Nephron progenitor cell (in vitro differentiated cells): Measurements from ENCODE around the gene MYO9A.
A peak's percentile ranks its signal among the peaks of the same experiment; 100 is the strongest.

Experiments used
- DNase-seq: peaks from one replicate; pipeline ENCODE4 v3.0.0; 2021
- H3K27ac Mint-ChIP-seq: 2 replicates; pipeline ENCODE4 v1.8.0; 2021; ENCODE audit warnings: mild to moderate bottlenecking, moderate library complexity, mixed read lengths
- H3K27me3 Mint-ChIP-seq: 2 replicates; pipeline ENCODE4 v1.8.0; 2021; ENCODE audit warnings: mild to moderate bottlenecking, low read depth, mixed read lengths; ENCODE audit not compliant: poor library complexity
- H3K36me3 Mint-ChIP-seq: 2 replicates; pipeline ENCODE4 v1.8.0; 2021; ENCODE audit warnings: low read depth, mixed read lengths
- H3K4me1 Mint-ChIP-seq: 2 replicates; pipeline ENCODE4 v1.8.0; 2021; ENCODE audit warnings: mixed read lengths
- H3K4me3 Mint-ChIP-seq: 2 replicates; pipeline ENCODE4 v1.8.0; 2021; ENCODE audit warnings: mild to moderate bottlenecking, moderate library complexity, mixed read lengths
- H3K9me3 Mint-ChIP-seq: 2 replicates; pipeline ENCODE4 v1.8.0; 2021; ENCODE audit warnings: mild to moderate bottlenecking, moderate library complexity, mixed read lengths
- CTCF ChIP-seq: fragments of 200-600 bp; sonication (generic); IDR thresholded peaks from 2 replicates; pipeline ENCODE4 v1.5.0; 2021; ENCODE audit warnings: antibody characterized with exemption

Gene MYO9A

GRCh38 chr15:72096796-72097195 is 21.2 kb downstream of the MYO9A start:
- no peak overlapping the region for H3K4me3 Mint-ChIP-seq
- no peak for DNase-seq
- TF ChIP-seq CTCF, result no peak

GRCh38 chr15:72092691-72093090 is 25.3 kb downstream of the MYO9A start:
- TF ChIP-seq CTCF, result no peak
- no peak overlapping the region for H3K27ac Mint-ChIP-seq
- no peaks in the 10 kb centered on the region for H3K4me1 Mint-ChIP-seq
- peaks cover 25% of the 10 kb centered on the region for H3K9me3 Mint-ChIP-seq
- H3K36me3 Mint-ChIP-seq, result peaks cover 36% of the 10 kb centered on the region
- no peaks in the 10 kb centered on the region for H3K27me3 Mint-ChIP-seq
- no peak for DNase-seq
- H3K4me3 Mint-ChIP-seq, result no peak overlapping the region

More at GRCh38 chr15:72096796-72097195, 21.2 kb downstream of the MYO9A start:
- Mint-ChIP-seq H3K27me3 (no peaks in the 10 kb centered on the region), H3K36me3 (peaks cover 44% of the 10 kb centered on the region), H3K4me1 (no peaks in the 10 kb centered on the region), H3K9me3 (peaks cover 42% of the 10 kb centered on the region), H3K27ac (no peak overlapping the region)

- Mint-ChIP-seq H3K4me3 (no peak overlapping the region), H3K36me3 (peaks cover 34% of the 10 kb centered on the region), H3K27ac (no peak overlapping the region), H3K9me3 (peaks cover 19% of the 10 kb centered on the region), H3K27me3 (peaks cover under 1% of the 10 kb centered on the region), H3K4me1 (no peaks in the 10 kb centered on the region)
- DNase-seq, result no peak
- TF ChIP-seq CTCF, result no peak
Measured at GRCh38 chr15:72092006-72092405, 25.9 kb downstream of the MYO9A start.

GRCh38 chr15:72086920-72087648 is 30.9 kb downstream of the MYO9A start:
- Mint-ChIP-seq H3K9me3 (peaks cover 30% of the 10 kb centered on the region), H3K27ac (peak overlapping the region; percentile 13)

GRCh38 chr15:72086010-72086697 is 31.8 kb downstream of the MYO9A start:
- H3K27ac Mint-ChIP-seq, result no peak overlapping the region
- H3K4me3 Mint-ChIP-seq, result no peak overlapping the region
- peaks cover 2% of the 10 kb centered on the region for H3K27me3 Mint-ChIP-seq
- H3K4me1 Mint-ChIP-seq, result no peaks in the 10 kb centered on the region
- peaks cover 28% of the 10 kb centered on the region for H3K9me3 Mint-ChIP-seq
- no peak for DNase-seq
- TF ChIP-seq CTCF, result no peak
- peaks cover 45% of the 10 kb centered on the region for H3K36me3 Mint-ChIP-seq

More at GRCh38 chr15:72086920-72087648, 30.9 kb downstream of the MYO9A start:
- no peak for DNase-seq
- no peak for TF ChIP-seq CTCF
- H3K27me3 Mint-ChIP-seq, result peaks cover 2% of the 10 kb centered on the region
- no peak overlapping the region for H3K4me3 Mint-ChIP-seq
- H3K4me1 Mint-ChIP-seq, result no peaks in the 10 kb centered on the region
- peaks cover 47% of the 10 kb centered on the region for H3K36me3 Mint-ChIP-seq
